GM12878 (cell line): ENCODE data around the gene SLC35A4. TPM values are rescaled to one million over a fixed set of nuclear protein-coding genes. Genes with fewer than 3 reads are reported as not detected.

ENCODE experiments used
- ATAC-seq: fragments of 200-7000 bp; cut with Tn5 transposase; 3 replicates; pipeline ENCODE4 v1.9.1; 2020; ENCODE audit warnings: mild to moderate bottlenecking, moderate library complexity
- BruUV-seq: library from RNA; stranded (reverse); fragments of 400-500 nt; replicated peaks from 2 replicates; lab custom pipeline; 2021; lab: Mats Ljungman, UMichigan
- CTCF ChIA-PET: fragments of 300-600 bp; sonication (Branson Sonifier 250); formaldehyde crosslinking; extraction: SDS; loops from one replicate; lab custom pipeline; 2021; ENCODE audit warnings: inconsistent platforms; lab: Yijun Ruan, JAX
- POLR2A ChIA-PET: fragments of 350-600 bp; formaldehyde crosslinking; extraction: SDS; loops from one replicate; lab custom pipeline; 2021; ENCODE audit warnings: inconsistent platforms; lab: Charles Lee
- RAD21 ChIA-PET: fragments of 300-600 bp; sonication (Branson Sonifier 250); formaldehyde crosslinking; loops from one replicate; lab custom pipeline; 2023; ENCODE audit warnings: antibody characterized with exemption; ENCODE audit not compliant: unreplicated experiment; lab: Charles Lee
- SMC1A ChIA-PET: fragments of 300-600 bp; sonication (Branson Sonifier 250); formaldehyde crosslinking; loops from one replicate; lab custom pipeline; 2023; ENCODE audit not compliant: unreplicated experiment, uncharacterized antibody; lab: Charles Lee
- DNase-seq: peaks from one replicate; pipeline ENCODE4 v3.0.0-alpha.2; 2011; ENCODE audit warnings: low read depth, low spot score
- FAIRE-seq: peaks from 3 replicates; lab custom pipeline; 2011; peaks lifted over from hg19 to GRCh38; lab: Jason Lieb, UNC
- H2AFZ ChIP-seq: 2 replicates; pipeline ENCODE4 v1.6.0; 2011; ENCODE audit warnings: low read depth, low read length, control low read depth; ENCODE audit not compliant: control insufficient read depth
- H3K27ac ChIP-seq: 2 replicates; pipeline ENCODE4 v1.5.1; 2011; ENCODE audit warnings: control low read depth; ENCODE audit not compliant: control insufficient read depth, insufficient read depth
- H3K27me3 ChIP-seq, 2 experiments: replicated peaks in 1 of 2; 2 replicates each; pipeline versions ENCODE4 v1.6.0 to v1.6.1; 2011; ENCODE audit warnings: low read length in 1 of 2; ENCODE audit not compliant: control insufficient read depth in 2 of 2, insufficient read depth in 2 of 2
- H3K36me3 ChIP-seq, 2 experiments: 2 replicates each; pipeline ENCODE4 v1.5.1; 2011; ENCODE audit warnings: low read length in 1 of 2; ENCODE audit not compliant: control insufficient read depth in 2 of 2, insufficient read depth in 2 of 2
- H3K4me1 ChIP-seq: 2 replicates; pipeline ENCODE4 v1.6.1; 2011; ENCODE audit warnings: mild to moderate bottlenecking, low read length, moderate library complexity, mixed read lengths; ENCODE audit not compliant: control insufficient read depth, insufficient read depth
- H3K4me2 ChIP-seq: 2 replicates; pipeline ENCODE4 v1.6.0; 2011; ENCODE audit warnings: control low read depth; ENCODE audit not compliant: control insufficient read depth, insufficient read depth
- H3K4me3 ChIP-seq: fragments of 200-600 bp; sonication (generic); 2 replicates; pipeline ENCODE4 v1.5.1; 2016
- H3K79me2 ChIP-seq: 2 replicates; pipeline ENCODE4 v1.6.0; 2011; ENCODE audit warnings: low read length; ENCODE audit not compliant: control insufficient read depth, insufficient read depth
- H3K9ac ChIP-seq: 2 replicates; pipeline ENCODE4 v1.8.0; 2011; ENCODE audit warnings: low read length, control low read depth, mixed read lengths; ENCODE audit not compliant: control insufficient read depth, insufficient read depth
- H3K9me3 ChIP-seq: replicated peaks from 3 replicates; pipeline ENCODE4 v1.5.1; 2011; ENCODE audit warnings: mild to moderate bottlenecking, low read length; ENCODE audit not compliant: control insufficient read depth, insufficient read depth
- H4K20me1 ChIP-seq: 2 replicates; pipeline ENCODE4 v1.6.0; 2011; ENCODE audit not compliant: control insufficient read depth, insufficient read depth
- BCLAF1 ChIP-seq: fragments of 450-650 bp; IDR thresholded peaks from 2 replicates; pipeline ENCODE4 v1.6.1; 2017; ENCODE audit warnings: antibody characterized with exemption, mild to moderate bottlenecking, moderate library complexity
- CHD2 ChIP-seq: IDR thresholded peaks from 2 replicates; pipeline ENCODE4 v1.6.1; 2011; ENCODE audit warnings: low read depth, low read length, improper control_type of control experiment, borderline replicate concordance
- ELK1 ChIP-seq: IDR thresholded peaks from 2 replicates; pipeline ENCODE4 v1.6.1; 2012; ENCODE audit warnings: low read depth, low read length, improper control_type of control experiment
- IRF5 ChIP-seq: fragments of 450-650 bp; IDR thresholded peaks from 2 replicates; pipeline ENCODE4 v1.6.1; 2017; ENCODE audit warnings: borderline replicate concordance
- KDM1A ChIP-seq: fragments of 200-600 bp; sonication (generic); IDR thresholded peaks from 2 replicates; pipeline ENCODE4 v1.6.1; 2016; ENCODE audit warnings: borderline replicate concordance
- POLR2AphosphoS5 ChIP-seq: IDR thresholded peaks from 2 replicates; pipeline ENCODE4 v1.6.1; 2011; ENCODE audit warnings: mild to moderate bottlenecking, low read length, inconsistent platforms
- RELB ChIP-seq: fragments of 450-650 bp; IDR thresholded peaks from 2 replicates; pipeline ENCODE4 v1.6.1; 2017; ENCODE audit warnings: low read depth, mild to moderate bottlenecking, moderate library complexity
- in situ Hi-C: fragments of 300-500 bp; cut with MboI; formaldehyde crosslinking; loops from 9 replicates; pipeline ENCODE4 v1.14.3; 2018; ENCODE audit warnings: mixed read lengths
- intact Hi-C: fragments of 100-400 bp; cut with micrococcal nuclease; formaldehyde crosslinking; loops from one replicate; pipeline ENCODE4 v1.14.2; 2022; ENCODE audit not compliant: unreplicated experiment
- polyA plus RNA-seq, 11 experiments: library from polyadenylated mRNA; depleted of rRNA in 4 of 11; unstranded in 6 of 11; stranded (reverse) in 5 of 11; fragments of >200 nt; fragmentation: Nextera tagmentation in 4 of 11; fragmentation: Illumina TruSeq in 1 of 11; extraction: Ambion mirVana in 4 of 11; extraction: Trizol in 1 of 11; gene quantifications; 1 replicate in 1 of 11; 2 replicates in 10 of 11; pipeline versions ENCODE4 v1.2.1 to v1.2.3, GENCODE V29; 2011 to 2016; ENCODE audit warnings: inconsistent platforms in 2 of 11, missing spikeins in 2 of 11, low read depth in 1 of 11
- total RNA-seq, 4 experiments: library from RNA; depleted of rRNA in 3 of 4; stranded (reverse); fragments of >200 nt in 3 of 4; fragmentation: Illumina TruSeq in 1 of 4; extraction: Trizol in 1 of 4; gene quantifications; 2 replicates each; pipeline versions ENCODE4 v1.2.1 to v1.2.3, GENCODE V29; 2013 to 2021

The SLC35A4 gene
- total and polyA plus RNA-seq, 10 of the 15 experiments (the other 5 are each of a cell fraction or from before 2014, with no cell fraction given): 23.8 to 167 (median 114) TPM

- ChIA-PET SMC1A (interaction anchor here (0.7 kb wide), 1 partner anchor 24 kb away, joined by 3 read pairs; no protein-coding TSS in a partner anchor), CTCF (no interaction called here), POLR2A (no interaction called here), RAD21 (no interaction called here)
- no peak for FAIRE-seq
- Histone ChIP-seq H4K20me1 (no peaks in the 10 kb centered on the region), H3K4me1 (no peaks in the 10 kb centered on the region), H3K27me3 (no peaks in the 10 kb centered on the region), H3K27ac (no peak overlapping the region), H3K79me2 (no peaks in the 10 kb centered on the region), H3K9ac (no peak overlapping the region), H3K36me3 (no peaks in the 10 kb centered on the region), H3K9me3 (no peaks in the 10 kb centered on the region), H3K4me3 (no peak overlapping the region)
- no TSS peak for BruUV-seq
- intact Hi-C loops (no loop called here), in situ Hi-C loops (no loop called here)
- ATAC-seq: no peak
- no peak for DNase-seq
- TF ChIP-seq BCLAF1: no peak
- TF ChIP-seq CHD2: no peak
- TF ChIP-seq POLR2AphosphoS5: no peak
- TF ChIP-seq ELK1: no peak
- no peak for TF ChIP-seq RELB
- no peak for TF ChIP-seq IRF5
- TF ChIP-seq KDM1A: no peak
- TF ChIP-seq, all 136 proteins: peak for 0
- Histone ChIP-seq H2AFZ (no peak overlapping the region), H3K4me2 (no peak overlapping the region)
Measured at GRCh38 chr5:140608722-140609121, 44.1 kb downstream of the SLC35A4 start.
